ENCODE results near the gene UQCC3. TPM values are rescaled to one million over a fixed set of nuclear protein-coding genes. Genes with fewer than 3 reads are reported as not detected.

UQCC3 gene
- total RNA-seq, 4 donors from 2014 or later: 9.1 to 12.4 (median 9.8) TPM

GRCh38 chr11:62654297-62654696 lies 17.2 kb upstream of the UQCC3 start:
- WGBS: 84% methylated on average over 11 of the region's 11 CpGs
- Histone ChIP-seq H3K4me1 (peaks cover 17% of the 10 kb centered on the region), H3K4me3 (no peak overlapping the region), H3K27ac (no peak overlapping the region), H3K36me3 (peaks cover 8% of the 10 kb centered on the region), H3K9me3 (no peaks in the 10 kb centered on the region), H3K27me3 (no peaks in the 10 kb centered on the region)
- TF ChIP-seq POLR2A (IDR thresholded peaks at IDR 0.05) (no peak), EP300 (IDR thresholded peaks at IDR 0.05) (no peak), POLR2AphosphoS5 (IDR thresholded peaks at IDR 0.05) (no peak)
- TF ChIP-seq, protein P1, sequence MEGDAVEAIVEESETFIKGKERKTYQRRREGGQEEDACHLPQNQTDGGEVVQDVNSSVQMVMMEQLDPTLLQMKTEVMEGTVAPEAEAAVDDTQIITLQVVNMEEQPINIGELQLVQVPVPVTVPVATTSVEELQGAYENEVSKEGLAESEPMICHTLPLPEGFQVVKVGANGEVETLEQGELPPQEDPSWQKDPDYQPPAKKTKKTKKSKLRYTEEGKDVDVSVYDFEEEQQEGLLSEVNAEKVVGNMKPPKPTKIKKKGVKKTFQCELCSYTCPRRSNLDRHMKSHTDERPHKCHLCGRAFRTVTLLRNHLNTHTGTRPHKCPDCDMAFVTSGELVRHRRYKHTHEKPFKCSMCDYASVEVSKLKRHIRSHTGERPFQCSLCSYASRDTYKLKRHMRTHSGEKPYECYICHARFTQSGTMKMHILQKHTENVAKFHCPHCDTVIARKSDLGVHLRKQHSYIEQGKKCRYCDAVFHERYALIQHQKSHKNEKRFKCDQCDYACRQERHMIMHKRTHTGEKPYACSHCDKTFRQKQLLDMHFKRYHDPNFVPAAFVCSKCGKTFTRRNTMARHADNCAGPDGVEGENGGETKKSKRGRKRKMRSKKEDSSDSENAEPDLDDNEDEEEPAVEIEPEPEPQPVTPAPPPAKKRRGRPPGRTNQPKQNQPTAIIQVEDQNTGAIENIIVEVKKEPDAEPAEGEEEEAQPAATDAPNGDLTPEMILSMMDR (IDR thresholded peaks at IDR 0.05): no peak
- no peak for DNase-seq (ENCODE audit: low spot score in 2 of 2)

GRCh38 chr11:62656796-62657429 lies 14.6 kb upstream of the UQCC3 start:
- H3K4me3 ChIP-seq: no peak overlapping the region
- no peak for TF ChIP-seq POLR2AphosphoS5 (IDR thresholded peaks at IDR 0.05)
- TF ChIP-seq, protein P1 (IDR thresholded peaks at IDR 0.05): no peak
- no peak for TF ChIP-seq EP300 (IDR thresholded peaks at IDR 0.05)
- TF ChIP-seq POLR2A (IDR thresholded peaks at IDR 0.05): no peak
- DNase-seq (ENCODE audit: low spot score in 2 of 2): no peak
- no peaks in the 10 kb centered on the region for H3K27me3 ChIP-seq
- WGBS: 57% methylated on average over 5 of the region's 5 CpGs
- no peak overlapping the region for H3K27ac ChIP-seq
- no peaks in the 10 kb centered on the region for H3K36me3 ChIP-seq
- H3K4me1 ChIP-seq: peaks cover 12% of the 10 kb centered on the region
- no peaks in the 10 kb centered on the region for H3K9me3 ChIP-seq

- TF ChIP-seq EP300 (IDR thresholded peaks at IDR 0.05): no peak
- TF ChIP-seq POLR2AphosphoS5 (IDR thresholded peaks at IDR 0.05): no peak
- no peak for TF ChIP-seq POLR2A (IDR thresholded peaks at IDR 0.05)
- TF ChIP-seq, protein P1 (IDR thresholded peaks at IDR 0.05): no peak
- no peak for DNase-seq (ENCODE audit: low spot score in 2 of 2)
- WGBS: 7% methylated on average over 18 of the region's 36 CpGs
Measured at GRCh38 chr11:62664405-62665074, 6.9 kb upstream of the UQCC3 start.

GRCh38 chr11:62665075-62665598 lies 6.3 kb upstream of the UQCC3 start, which contains the start of the genes C11orf98 and CSKMT:
Gene C11orf98, minus strand, starts transcription at chr11:62665210. Its CDS starts 41 bp downstream, at chr11:62665169.
Gene CSKMT, plus strand, starts transcription at chr11:62665312. Its CDS starts 568 bp downstream, at chr11:62665880.
- TF ChIP-seq POLR2A (IDR thresholded peaks at IDR 0.05): peak; percentile 93 to 98
- no peak for TF ChIP-seq EP300 (IDR thresholded peaks at IDR 0.05)
- peak; percentile 70 to 95 (median 91) for TF ChIP-seq POLR2AphosphoS5 (IDR thresholded peaks at IDR 0.05)
- TF ChIP-seq, protein P1 (IDR thresholded peaks at IDR 0.05): no peak
- Histone ChIP-seq H3K9me3 (no peaks in the 10 kb centered on the region), H3K4me3 (peak within 1 kb of the TSS; percentile 69), H3K4me1 (peaks cover 45% of the 10 kb centered on the region), H3K36me3 (peaks cover 20% of the 10 kb centered on the region), H3K27me3 (no peaks in the 10 kb centered on the region), H3K27ac (peak within 1 kb of the TSS; percentile 88)
- DNase-seq (ENCODE audit: low spot score in 2 of 2): peak; percentile 96 to 98
- no CpG with 5 or more reads among the region's 47 CpGs for WGBS

More at GRCh38 chr11:62664405-62665074, 6.9 kb upstream of the UQCC3 start:
- no peaks in the 10 kb centered on the region for H3K27me3 ChIP-seq
- no peaks in the 10 kb centered on the region for H3K9me3 ChIP-seq
- peaks cover 20% of the 10 kb centered on the region for H3K36me3 ChIP-seq
- peaks cover 39% of the 10 kb centered on the region for H3K4me1 ChIP-seq
- H3K27ac ChIP-seq: peak overlapping the region; percentile 88
- peak overlapping the region; percentile 69 for H3K4me3 ChIP-seq
